Coronary artery (tissue), 2 donors: ENCODE measurements around the gene SEC24C.

Source experiments
- DNase-seq: peaks from one replicate; pipeline ENCODE4 v3.0.0-alpha.2; 2017; ENCODE audit warnings: low spot score
- H3K27ac ChIP-seq, 2 donors: fragments of 200-600 bp; sonication (generic); one replicate each; pipeline ENCODE4 v1.5.1; 2016 to 2019
- H3K4me3 ChIP-seq: fragments of 200-600 bp; sonication (generic); 2 replicates; pipeline ENCODE4 v1.5.1; 2016; ENCODE audit warnings: mild to moderate bottlenecking, moderate library complexity
- CTCF ChIP-seq: fragments of 200-600 bp; sonication (generic); IDR thresholded peaks from one replicate; pipeline ENCODE4 v1.5.1; 2019; ENCODE audit warnings: antibody characterized with exemption

Gene SEC24C

DNA sequence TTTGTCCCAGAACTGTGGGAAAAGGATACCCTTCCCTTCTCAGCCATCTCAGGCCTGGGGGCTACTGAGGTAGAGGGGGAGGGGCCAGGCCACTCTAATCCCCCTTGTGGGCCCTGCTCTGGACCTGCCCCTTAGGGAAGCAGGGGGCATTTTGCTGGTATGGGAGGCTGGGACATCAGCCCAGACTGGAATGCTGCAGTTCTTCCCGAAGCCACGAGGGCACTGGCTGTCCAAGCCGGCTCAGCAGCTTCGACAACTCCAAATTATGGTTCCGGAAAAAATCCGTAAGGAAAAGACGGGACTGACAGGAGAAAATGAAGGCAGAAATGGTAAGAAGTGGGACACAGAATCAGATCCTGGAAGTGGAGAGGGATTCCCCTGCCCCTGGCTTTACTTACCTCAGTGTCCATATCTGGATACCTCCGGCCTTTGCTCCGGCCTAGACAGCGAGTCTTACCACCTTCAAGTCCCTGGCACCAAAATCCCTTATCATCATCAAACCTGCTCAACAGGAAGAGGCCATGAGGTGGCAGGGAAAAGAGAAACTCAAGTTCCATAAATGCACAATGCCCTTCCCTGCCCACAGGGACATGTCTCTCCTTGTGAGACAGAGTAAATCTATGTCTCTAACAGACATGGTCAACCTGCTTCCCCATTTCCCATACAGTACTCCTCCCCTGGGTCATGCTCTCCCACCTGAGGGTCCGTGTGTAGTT lies 58.3 kb downstream of the SEC24C start:
- Histone ChIP-seq H3K27ac (no peak overlapping the region), H3K4me3 (no peak overlapping the region)
- no peak for DNase-seq
- no peak for TF ChIP-seq CTCF

DNA sequence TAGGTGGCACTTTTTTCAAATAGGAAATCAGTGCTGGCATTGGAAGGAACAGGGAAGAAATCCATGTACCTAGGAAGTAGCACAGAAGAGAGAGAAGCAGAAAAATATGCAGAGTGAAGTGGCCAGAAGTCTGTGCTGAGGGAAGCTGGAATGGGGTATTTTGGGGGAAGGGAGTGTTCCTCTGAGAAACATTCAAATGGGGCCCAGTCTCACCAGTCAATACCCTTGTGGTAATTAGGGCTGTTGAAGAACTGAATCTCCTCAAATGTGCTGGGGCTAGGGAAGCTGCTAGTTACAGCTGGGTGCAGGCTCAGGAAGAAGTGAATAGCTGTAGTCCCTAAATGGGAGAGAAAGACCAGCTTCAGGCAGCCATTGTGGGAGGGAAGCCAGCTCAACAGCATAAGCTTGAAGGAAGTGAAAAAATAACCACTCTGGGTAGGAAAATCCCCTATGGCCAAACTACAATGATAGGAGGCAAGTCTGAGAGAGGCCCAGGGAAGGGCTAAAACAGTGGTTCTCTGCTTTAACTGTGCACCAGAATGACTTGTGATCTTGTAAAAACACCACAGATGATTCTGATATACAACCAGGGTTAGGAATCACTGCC lies 59.6 kb downstream of the SEC24C start:
- peak overlapping the region in 1 of 2 donors; percentile 25 for H3K27ac ChIP-seq
- no peak for DNase-seq
- H3K4me3 ChIP-seq = no peak overlapping the region
- no peak for TF ChIP-seq CTCF

- no peak for DNase-seq
- TF ChIP-seq CTCF = no peak
- Histone ChIP-seq H3K4me3 (no peak overlapping the region), H3K27ac (no peak overlapping the region)
Measured at GRCh38 chr10:73806176-73806950, 62.2 kb downstream of the SEC24C start.

DNA sequence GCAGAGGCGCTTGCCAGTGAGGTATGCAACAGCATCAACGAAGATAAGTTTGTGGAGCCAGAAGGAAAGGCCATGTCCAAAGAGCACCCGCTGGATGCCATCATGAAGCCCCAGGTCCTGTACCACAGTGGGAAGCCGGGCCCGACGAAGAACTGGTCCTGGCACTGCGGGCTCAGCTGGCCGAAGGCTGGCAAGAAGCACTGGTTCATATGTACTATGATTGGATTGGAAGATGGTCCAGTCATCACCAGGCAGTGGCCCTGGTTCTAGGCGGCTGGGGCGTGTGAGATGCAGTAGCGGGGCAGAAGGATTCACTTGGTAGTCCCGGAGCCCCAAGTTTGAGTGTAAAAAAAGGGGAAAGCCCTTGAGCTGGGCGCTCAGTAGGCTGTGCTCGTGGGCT lies 63.3 kb downstream of the SEC24C start:
- Histone ChIP-seq H3K27ac (no peak overlapping the region), H3K4me3 (no peak overlapping the region)
- DNase-seq = no peak
- TF ChIP-seq CTCF = no peak

GRCh38 chr10:73808021-73808815 lies 64.0 kb downstream of the SEC24C start:
- DNase-seq = no peak
- H3K27ac ChIP-seq = no peak overlapping the region
- no peak for TF ChIP-seq CTCF
- H3K4me3 ChIP-seq = no peak overlapping the region

GRCh38 chr10:73809061-73809818 lies 65.1 kb downstream of the SEC24C start:
- no peak for TF ChIP-seq CTCF
- no peak for DNase-seq
- Histone ChIP-seq H3K4me3 (no peak overlapping the region), H3K27ac (no peak overlapping the region)
